ENCODE measurements around the gene MTX1. TPM values are rescaled to one million over a fixed set of nuclear protein-coding genes. Genes with fewer than 3 reads are reported as not detected.

The MTX1 gene
- total RNA-seq, 2 experiments from 2014 or later = 43.9 to 70.2 TPM

DNA sequence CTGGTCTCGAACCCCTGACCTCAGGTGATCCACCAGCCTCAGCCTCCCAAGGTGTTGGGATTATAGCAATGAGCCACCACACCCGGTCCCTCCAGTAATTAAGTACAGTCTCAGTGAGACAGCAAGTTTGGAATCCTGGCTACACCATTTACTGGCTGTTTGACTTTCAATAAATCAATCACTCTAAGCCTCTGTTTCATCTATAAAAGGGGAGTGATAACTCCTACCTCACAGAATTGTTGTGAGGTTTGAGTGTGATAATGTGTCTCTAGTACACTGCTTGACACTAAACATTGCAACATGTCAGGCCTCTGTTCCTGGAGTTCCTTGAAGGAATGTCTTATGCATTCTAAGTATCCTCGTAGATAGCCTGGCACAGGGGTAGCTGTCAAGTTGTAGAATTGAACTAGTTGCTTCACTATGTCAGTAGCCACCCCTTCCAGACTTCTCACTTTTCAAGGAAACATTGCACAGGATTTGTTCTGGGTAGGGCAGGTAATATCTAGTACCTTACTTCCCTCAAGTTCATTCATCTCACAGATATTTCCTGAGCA lies 34.4 kb downstream of the MTX1 start:
- peak overlapping the region; percentile 96 for H3K4me2 ChIP-seq (ENCODE audit: low read length)
- H3K79me2 ChIP-seq (ENCODE audit: insufficient read depth, low read depth, low read length) = peaks cover 16% of the 10 kb centered on the region; the same call in 1 of the 2 replicates
- no peak for TF ChIP-seq EZH2phosphoT487 (IDR thresholded peaks at IDR 0.05; ENCODE audit: borderline replicate concordance, low read depth, low read length)
- TF ChIP-seq, protein P1, sequence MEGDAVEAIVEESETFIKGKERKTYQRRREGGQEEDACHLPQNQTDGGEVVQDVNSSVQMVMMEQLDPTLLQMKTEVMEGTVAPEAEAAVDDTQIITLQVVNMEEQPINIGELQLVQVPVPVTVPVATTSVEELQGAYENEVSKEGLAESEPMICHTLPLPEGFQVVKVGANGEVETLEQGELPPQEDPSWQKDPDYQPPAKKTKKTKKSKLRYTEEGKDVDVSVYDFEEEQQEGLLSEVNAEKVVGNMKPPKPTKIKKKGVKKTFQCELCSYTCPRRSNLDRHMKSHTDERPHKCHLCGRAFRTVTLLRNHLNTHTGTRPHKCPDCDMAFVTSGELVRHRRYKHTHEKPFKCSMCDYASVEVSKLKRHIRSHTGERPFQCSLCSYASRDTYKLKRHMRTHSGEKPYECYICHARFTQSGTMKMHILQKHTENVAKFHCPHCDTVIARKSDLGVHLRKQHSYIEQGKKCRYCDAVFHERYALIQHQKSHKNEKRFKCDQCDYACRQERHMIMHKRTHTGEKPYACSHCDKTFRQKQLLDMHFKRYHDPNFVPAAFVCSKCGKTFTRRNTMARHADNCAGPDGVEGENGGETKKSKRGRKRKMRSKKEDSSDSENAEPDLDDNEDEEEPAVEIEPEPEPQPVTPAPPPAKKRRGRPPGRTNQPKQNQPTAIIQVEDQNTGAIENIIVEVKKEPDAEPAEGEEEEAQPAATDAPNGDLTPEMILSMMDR (conservative IDR thresholded peaks at IDR 0.05; ENCODE audit: low read length) = no peak
- H2AFZ ChIP-seq (ENCODE audit: low read length) = no peak overlapping the region
- peaks cover 38% of the 10 kb centered on the region for H3K4me1 ChIP-seq (ENCODE audit: insufficient read depth, low read length, poor library complexity, severe bottlenecking)
- ChIA-PET POLR2A (interaction anchor here (0.7 kb wide), 1 partner anchor 190 kb away, joined by 5 read pairs; no protein-coding TSS in a partner anchor), CTCF (ENCODE audit: unreplicated experiment) (no interaction called here)
- H4K20me1 ChIP-seq (ENCODE audit: insufficient read depth, low read length) = no peaks in the 10 kb centered on the region
- H3K9me3 ChIP-seq (ENCODE audit: low read length) = no peaks in the 10 kb centered on the region
- H3K27ac ChIP-seq (ENCODE audit: low read depth, low read length, poor library complexity, severe bottlenecking) = peak overlapping the region; percentile 82
- peak overlapping the region; percentile 81 for H3K4me3 ChIP-seq (ENCODE audit: low read depth, low read length, poor library complexity, severe bottlenecking)
- no peak for DNase-seq (ENCODE audit: low spot score)
- no TSS peak for BruUV-seq (replicated peaks)
- H3K9me2 ChIP-seq (ENCODE audit: insufficient read depth, low read length) = no peaks in the 10 kb centered on the region
- intact Hi-C loops (cut with micrococcal nuclease; ENCODE audit: unreplicated experiment) = no loop called here
- 0 out of 2 replicates have a peak, but pooled peaks cover 7% of the 10 kb centered on the region for H3K36me3 ChIP-seq (ENCODE audit: insufficient read depth, low read length)

DNA sequence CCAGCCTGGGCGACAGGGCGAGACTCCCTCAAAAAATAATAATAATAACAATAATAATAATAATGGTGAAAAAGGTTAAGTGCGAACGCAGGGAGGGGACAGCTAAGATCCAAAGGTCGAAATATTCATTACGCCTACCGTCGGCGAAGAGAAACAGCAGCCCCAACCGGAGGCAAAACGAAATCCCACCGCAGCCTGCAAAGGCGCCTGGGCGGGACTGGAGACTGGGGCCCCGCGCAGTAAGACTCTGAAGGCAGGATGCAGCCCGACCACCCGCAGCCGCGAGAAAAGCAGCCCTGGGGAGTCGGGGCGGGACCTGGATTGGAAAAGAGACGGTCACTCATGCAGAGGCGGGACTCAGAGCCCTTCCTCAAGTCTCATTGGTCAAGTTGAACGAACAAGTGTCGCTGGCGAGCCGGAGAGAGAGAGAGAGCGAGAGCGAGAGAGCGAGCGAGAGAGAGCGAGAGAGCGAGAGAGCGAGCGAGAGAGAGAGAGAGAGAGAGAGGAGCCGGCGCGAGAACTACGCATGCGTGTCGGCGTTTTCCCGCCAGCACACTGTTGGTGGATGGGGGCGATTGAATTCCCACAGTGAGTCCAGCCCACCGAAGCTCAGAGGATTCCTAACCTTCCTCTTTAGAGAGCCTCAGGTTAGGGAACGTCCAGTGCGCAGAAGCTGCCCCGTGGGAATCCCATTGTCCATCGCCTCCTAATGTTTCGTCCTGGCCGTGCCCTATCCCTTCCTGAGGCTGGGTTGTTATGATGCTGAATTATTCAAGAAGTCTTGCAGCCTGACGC lies 36.1 kb downstream of the MTX1 start:
- ChIA-PET CTCF (ENCODE audit: unreplicated experiment) (interaction anchor here (0.5 to 0.8 kb wide), 2 partner anchors 280 to 1141 kb away, joined by 4 read pairs; no protein-coding TSS in a partner anchor), POLR2A (interaction anchor here (0.7 to 1.2 kb wide), 5 partner anchors 20 to 204 kb away, joined by 3 to 4 read pairs (median 3); partner anchors contain the start of gene FDPS)
- DNase-seq (ENCODE audit: low spot score) = peak; percentile 100
- Histone ChIP-seq H3K36me3 (ENCODE audit: insufficient read depth, low read length) (0 out of 2 replicates have a peak, but pooled peaks cover 7% of the 10 kb centered on the region), H3K4me3 (ENCODE audit: low read depth, low read length, poor library complexity, severe bottlenecking) (peak overlapping the region; percentile 81), H3K9me3 (ENCODE audit: low read length) (no peaks in the 10 kb centered on the region), H2AFZ (ENCODE audit: low read length) (peak overlapping the region; percentile 47; the same call in 1 of the 2 replicates), H3K9me2 (ENCODE audit: insufficient read depth, low read length) (no peaks in the 10 kb centered on the region), H3K27ac (ENCODE audit: low read depth, low read length, poor library complexity, severe bottlenecking) (peak overlapping the region; percentile 82), H3K4me2 (ENCODE audit: low read length) (peak overlapping the region; percentile 96), H4K20me1 (ENCODE audit: insufficient read depth, low read length) (no peaks in the 10 kb centered on the region), H3K4me1 (ENCODE audit: insufficient read depth, low read length, poor library complexity, severe bottlenecking) (peaks cover 38% of the 10 kb centered on the region), H3K79me2 (ENCODE audit: insufficient read depth, low read depth, low read length) (peaks cover 16% of the 10 kb centered on the region; the same call in 1 of the 2 replicates)
- TF ChIP-seq, protein P1 (conservative IDR thresholded peaks at IDR 0.05; ENCODE audit: low read length) = peak; percentile 63
- no peak for TF ChIP-seq EZH2phosphoT487 (IDR thresholded peaks at IDR 0.05; ENCODE audit: borderline replicate concordance, low read depth, low read length)
- intact Hi-C loops (cut with micrococcal nuclease; ENCODE audit: unreplicated experiment) = loop anchor here (1.0 kb wide), 3 partner anchors 18 to 68 kb away; partner anchors contain the start of gene THBS3
- no TSS peak for BruUV-seq (replicated peaks)

All from OCI-LY7 (cell line).